Activated CD8-positive, alpha-beta T cell treated with anti-CD3 and anti-CD28 coated beads for 36 hours (primary cell): Measurements from ENCODE around the gene ATG4B. TPM values are rescaled to one million over a fixed set of nuclear protein-coding genes. Genes with fewer than 3 reads are reported as not detected.

Experiments
- ATAC-seq: fragments of 200-7000 bp; cut with Tn5 transposase; one replicate; pipeline ENCODE4 v1.10.0; 2021; ENCODE audit warnings: mild to moderate bottlenecking, moderate library complexity
- CTCF ChIA-PET: fragments of 350-600 bp; sonication (Branson Sonifier 250); formaldehyde crosslinking; loops from one replicate; lab custom pipeline; 2021; ENCODE audit warnings: antibody characterized with exemption; lab: Charles Lee
- POLR2A ChIA-PET: fragments of 350-600 bp; sonication (Branson Sonifier 250); formaldehyde crosslinking; loops from one replicate; lab custom pipeline; 2021; ENCODE audit warnings: antibody characterized with exemption; lab: Charles Lee
- DNase-seq: peaks from one replicate; pipeline ENCODE4 v3.0.0-alpha.2; 2020
- H3K27ac Mint-ChIP-seq: one replicate; pipeline ENCODE4 v1.8.0; 2021; ENCODE audit warnings: mild to moderate bottlenecking, mixed read lengths
- H3K27me3 Mint-ChIP-seq: one replicate; pipeline ENCODE4 v1.8.0; 2021; ENCODE audit warnings: mixed read lengths
- H3K36me3 Mint-ChIP-seq: one replicate; pipeline ENCODE4 v1.8.0; 2021; ENCODE audit warnings: low read depth, mixed read lengths
- H3K4me1 Mint-ChIP-seq: one replicate; pipeline ENCODE4 v1.8.0; 2021; ENCODE audit warnings: low read depth, mixed read lengths
- H3K4me3 Mint-ChIP-seq: one replicate; pipeline ENCODE4 v1.8.0; 2021; ENCODE audit warnings: mild to moderate bottlenecking, moderate library complexity, mixed read lengths
- H3K9me3 Mint-ChIP-seq: one replicate; pipeline ENCODE4 v1.8.0; 2021; ENCODE audit warnings: mixed read lengths
- CTCF ChIP-seq: fragments of 200-600 bp; IDR thresholded peaks from one replicate; pipeline ENCODE4 v1.8.0; 2022; ENCODE audit warnings: antibody characterized with exemption, mild to moderate bottlenecking
- intact Hi-C: fragments of 100-400 bp; cut with micrococcal nuclease; formaldehyde crosslinking; loops from one replicate; pipeline ENCODE4 v1.10.0; 2022
- total RNA-seq, 2 experiments: library from RNA; stranded (reverse); gene quantifications; one replicate each; pipeline ENCODE4 v1.2.3, GENCODE V29; 2021

ATG4B gene
- total RNA-seq, 2 experiments from 2014 or later, result 90.7 to 94.6 TPM

- ATAC-seq, result no peak
- POLR2A ChIA-PET, result interaction anchor here (0.6 to 1.1 kb wide), 2 partner anchors 21 to 415 kb away, joined by 4 read pairs; no protein-coding TSS in a partner anchor
- CTCF ChIA-PET, result no interaction called here
- peaks cover 15% of the 10 kb centered on the region for H3K36me3 Mint-ChIP-seq
- no peak for TF ChIP-seq CTCF
- no peaks in the 10 kb centered on the region for H3K27me3 Mint-ChIP-seq
- no peaks in the 10 kb centered on the region for H3K9me3 Mint-ChIP-seq
- H3K4me3 Mint-ChIP-seq, result no peak overlapping the region
- H3K27ac Mint-ChIP-seq, result no peak overlapping the region
- intact Hi-C loops, result no loop called here
- H3K4me1 Mint-ChIP-seq, result peaks cover 32% of the 10 kb centered on the region
- no peak for DNase-seq
Observed at GRCh38 chr2:241612156-241613016, 25.1 kb upstream of the ATG4B start.

- Mint-ChIP-seq H3K27me3 (no peaks in the 10 kb centered on the region), H3K9me3 (no peaks in the 10 kb centered on the region), H3K27ac (no peak overlapping the region), H3K4me3 (no peak overlapping the region), H3K36me3 (peaks cover 18% of the 10 kb centered on the region), H3K4me1 (peaks cover 39% of the 10 kb centered on the region)
- ATAC-seq (no peak), DNase-seq (no peak)
- ChIA-PET POLR2A (interaction anchor here (0.6 to 1.1 kb wide), 2 partner anchors 21 to 416 kb away, joined by 4 read pairs; no protein-coding TSS in a partner anchor), CTCF (no interaction called here)
- TF ChIP-seq CTCF, result no peak
- intact Hi-C loops, result no loop called here
Observed at GRCh38 chr2:241613017-241613780, 24.3 kb upstream of the ATG4B start.

GRCh38 chr2:241615041-241615440, 22.5 kb upstream of the ATG4B start:
- Mint-ChIP-seq H3K27me3 (no peaks in the 10 kb centered on the region), H3K4me3 (no peak overlapping the region), H3K27ac (no peak overlapping the region), H3K4me1 (peaks cover 40% of the 10 kb centered on the region), H3K9me3 (peaks cover 3% of the 10 kb centered on the region), H3K36me3 (peaks cover 27% of the 10 kb centered on the region)
- ChIA-PET POLR2A (no interaction called here), CTCF (no interaction called here)
- intact Hi-C loops, result no loop called here
- TF ChIP-seq CTCF, result no peak
- DNase-seq (no peak), ATAC-seq (no peak)

GRCh38 chr2:241615522-241616052, 21.9 kb upstream of the ATG4B start:
- Mint-ChIP-seq H3K27ac (no peak overlapping the region), H3K4me1 (peaks cover 41% of the 10 kb centered on the region), H3K4me3 (no peak overlapping the region), H3K27me3 (no peaks in the 10 kb centered on the region), H3K9me3 (peaks cover 5% of the 10 kb centered on the region), H3K36me3 (peaks cover 31% of the 10 kb centered on the region)
- ATAC-seq (no peak), DNase-seq (no peak)
- intact Hi-C loops, result no loop called here
- ChIA-PET POLR2A (no interaction called here), CTCF (no interaction called here)
- TF ChIP-seq CTCF, result no peak
